ENCODE results near the gene ABCA4.

ABCA4 gene

DNA sequence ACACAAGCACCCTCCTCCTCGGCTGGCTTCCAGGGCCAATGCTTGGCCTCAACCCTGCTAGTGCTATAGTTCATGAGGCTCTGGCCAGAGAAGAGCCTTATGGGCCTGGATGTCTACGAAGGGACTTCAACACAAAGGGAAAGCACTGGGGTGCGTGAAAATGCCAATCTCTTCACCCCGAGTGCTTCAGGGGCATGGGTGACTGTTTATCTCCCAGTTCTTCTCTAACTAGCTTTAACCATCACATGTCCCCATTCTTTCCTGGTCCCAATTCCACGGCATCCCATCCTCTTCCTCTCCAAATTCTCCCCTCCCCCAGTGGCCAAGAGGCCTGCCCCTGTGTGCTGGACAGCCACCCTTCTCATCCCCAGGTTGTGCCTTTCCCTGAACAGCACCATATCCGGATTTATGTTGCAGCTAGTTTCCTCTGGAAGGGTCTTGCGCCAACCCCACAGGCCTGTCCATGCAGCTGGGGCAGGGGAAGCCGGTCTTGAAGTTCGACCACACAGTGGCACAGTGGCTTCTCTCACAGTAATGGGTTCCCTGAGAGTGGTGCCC lies 16.7 kb downstream of the ABCA4 start:
- DNase-seq: no peak

DNA sequence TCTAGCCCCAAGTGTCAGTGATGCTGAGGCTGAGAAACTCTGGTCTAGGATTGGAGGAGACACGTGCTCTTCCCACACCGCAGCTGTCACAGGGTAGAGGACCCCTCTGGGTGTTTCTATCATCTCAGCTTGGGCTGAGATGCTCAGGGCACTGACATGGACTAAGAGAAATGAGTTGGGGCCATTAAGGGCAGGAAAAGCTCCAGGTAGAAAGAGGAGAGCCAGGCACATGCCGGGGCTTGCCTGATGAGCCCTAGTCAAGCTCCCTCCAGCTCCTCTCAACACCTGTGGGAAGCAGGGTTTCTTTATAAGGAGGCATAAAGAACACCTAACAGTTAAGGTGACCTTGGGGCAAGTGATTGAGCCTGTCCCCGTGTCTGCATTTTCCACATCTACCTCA lies 17.3 kb downstream of the ABCA4 start:
- no peak for DNase-seq

DNA sequence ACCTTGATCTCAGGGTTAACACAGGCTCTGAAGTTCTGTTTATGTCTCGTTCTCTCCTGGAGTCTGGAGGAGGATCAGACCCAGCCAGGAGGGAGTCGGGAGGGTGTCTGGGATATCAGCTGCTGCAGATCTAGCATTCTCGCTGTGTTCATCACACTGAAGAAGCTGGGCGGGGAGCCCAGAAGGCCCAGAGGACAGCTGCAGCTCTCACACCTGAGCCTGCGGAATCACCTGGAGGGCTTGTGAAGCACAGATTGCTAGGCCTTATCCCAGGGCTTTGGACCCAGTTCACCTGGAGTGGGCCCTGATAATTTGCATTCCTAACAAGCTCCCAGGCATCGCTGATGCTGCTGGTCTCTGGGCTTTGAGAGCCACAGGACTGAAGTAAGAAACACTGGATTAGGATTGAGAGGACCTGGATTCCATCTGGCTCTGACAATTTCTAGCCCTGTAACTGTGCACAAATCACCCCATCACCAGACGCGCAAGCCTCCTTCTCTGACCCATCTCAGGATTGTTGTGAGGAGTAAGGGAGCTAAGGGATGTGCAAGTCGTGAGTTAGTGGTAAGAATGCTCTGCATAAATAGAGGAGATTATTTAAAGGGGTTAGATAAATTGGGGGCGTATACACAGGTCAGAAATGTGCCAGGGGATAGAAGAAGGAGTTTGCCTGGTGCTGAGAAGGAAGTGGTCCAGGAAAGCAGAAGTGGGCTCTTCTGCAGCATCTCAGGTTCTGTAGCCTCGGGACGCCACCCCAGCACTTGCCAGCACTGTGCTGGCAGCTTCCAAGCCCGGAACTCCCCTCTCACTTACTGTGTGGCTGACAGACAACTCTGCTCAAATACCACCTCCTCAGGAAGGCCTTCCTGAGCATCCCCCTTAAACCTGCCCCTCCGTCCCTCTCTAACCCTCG lies 19.1 kb downstream of the ABCA4 start:
- DNase-seq: no peak

DNA sequence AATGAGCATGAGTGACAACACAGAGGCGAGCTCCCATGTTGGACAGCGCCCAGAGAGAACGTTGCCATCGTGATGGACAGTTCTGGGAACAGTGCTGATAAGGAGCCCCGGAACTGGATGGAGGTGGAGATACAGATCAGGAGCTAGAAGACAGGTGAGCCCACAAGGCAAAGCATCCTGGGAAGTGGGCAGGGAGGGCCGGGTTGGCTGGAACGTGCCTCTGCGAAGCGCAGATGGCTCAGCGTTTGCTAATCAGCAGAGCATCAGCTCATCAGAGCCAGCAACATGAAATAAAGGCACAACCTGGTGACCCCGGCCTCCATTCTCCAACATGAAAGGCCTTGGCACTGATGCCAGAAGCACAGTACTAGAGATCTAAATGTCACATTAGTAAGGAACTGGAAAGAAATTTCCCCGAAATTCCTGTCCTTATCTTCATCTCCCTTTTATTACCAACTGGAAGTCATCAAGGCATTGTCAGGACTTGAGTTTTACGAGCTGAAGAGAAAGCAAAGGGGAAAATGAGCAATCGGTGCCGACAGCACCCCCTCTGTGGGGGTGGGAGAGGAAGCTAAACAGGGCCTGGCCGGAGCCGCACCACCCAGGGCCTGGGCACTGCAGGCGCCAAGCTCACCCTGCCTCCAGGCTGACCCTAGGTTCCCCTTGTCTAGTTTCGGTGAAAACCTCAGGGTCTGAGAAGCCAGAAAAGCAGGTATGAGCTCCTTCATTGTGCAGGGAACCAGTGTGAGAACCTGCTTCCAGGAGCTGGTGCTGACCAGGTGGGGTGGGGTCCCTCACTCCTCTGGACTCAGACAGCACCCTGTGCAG lies 19.9 kb downstream of the ABCA4 start:
- DNase-seq: no peak

DNA sequence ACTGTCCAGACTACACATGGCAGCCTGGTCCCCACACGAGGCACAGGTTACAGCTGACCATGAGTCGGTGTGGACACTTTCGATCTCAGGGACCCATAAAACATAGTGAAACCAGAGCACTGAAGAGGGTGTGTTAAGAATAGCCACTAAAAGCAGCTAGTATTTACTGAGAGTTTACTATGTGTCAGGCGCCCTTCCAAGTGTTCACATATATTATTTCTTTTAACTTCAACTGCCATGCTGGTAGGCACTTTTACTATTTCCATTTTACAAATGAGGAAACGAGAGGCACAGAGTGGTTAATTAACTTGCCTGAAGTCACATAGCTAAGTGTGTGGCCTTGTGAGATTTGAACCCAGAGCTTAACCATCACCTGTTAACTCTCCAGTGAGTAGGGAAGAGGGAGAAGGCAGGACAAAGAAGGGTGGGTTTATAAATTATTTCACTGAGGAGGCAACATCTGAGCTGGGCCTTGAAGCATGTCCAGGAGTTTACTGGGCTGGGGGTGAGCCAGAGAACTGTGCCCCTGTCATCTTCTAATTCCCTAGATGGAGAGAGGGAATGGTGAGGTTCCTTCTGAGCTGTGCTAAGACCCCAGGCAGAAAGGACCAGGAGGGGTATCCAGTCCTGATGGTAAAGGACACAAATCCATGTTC lies 20.7 kb downstream of the ABCA4 start:
- no peak for DNase-seq

DNA sequence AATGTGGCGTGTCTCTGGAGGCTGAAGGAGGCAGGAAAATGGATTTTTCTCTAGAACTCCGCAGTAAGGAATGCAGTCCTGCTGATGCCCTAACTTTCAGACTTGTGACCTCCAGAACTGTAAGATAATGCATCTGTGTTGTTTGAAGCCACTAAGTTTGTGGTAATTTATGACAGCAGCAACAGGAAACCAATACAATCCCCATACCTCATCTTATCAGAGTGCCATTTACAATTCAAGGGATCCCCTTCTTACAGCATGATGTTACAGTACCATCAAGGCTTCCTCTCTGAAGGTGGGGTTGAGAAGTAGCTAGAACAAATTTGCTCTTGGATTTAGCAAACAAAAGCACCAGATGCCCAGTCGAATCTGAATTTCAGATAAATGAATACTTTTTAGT lies 21.6 kb downstream of the ABCA4 start:
- no peak for DNase-seq

DNA sequence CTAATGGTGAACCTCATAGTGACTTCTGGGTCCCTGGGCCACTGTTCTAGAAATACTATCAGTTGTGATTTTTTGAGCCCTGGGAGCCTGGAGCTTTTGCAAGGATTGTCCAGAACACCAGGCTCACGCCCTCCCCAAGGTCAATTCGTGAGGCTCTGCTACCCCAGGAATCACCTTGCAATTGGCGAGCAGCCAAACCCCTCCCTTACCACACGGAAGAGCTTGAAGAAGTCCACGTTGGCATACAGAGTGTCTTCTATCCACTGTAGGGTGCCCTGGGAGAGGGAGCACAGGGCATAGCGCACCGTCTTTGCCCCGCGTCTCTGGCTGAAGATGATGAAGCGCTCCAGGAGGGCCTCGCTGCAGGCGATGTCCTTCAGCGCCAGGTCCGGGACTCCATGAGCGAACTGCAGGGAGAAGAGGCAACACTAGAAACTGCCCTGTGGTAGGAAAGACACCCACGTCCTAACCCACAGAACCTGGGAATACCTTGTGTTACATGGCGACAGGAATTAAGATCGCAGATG lies 22.3 kb downstream of the ABCA4 start:
- no peak for DNase-seq

DNA sequence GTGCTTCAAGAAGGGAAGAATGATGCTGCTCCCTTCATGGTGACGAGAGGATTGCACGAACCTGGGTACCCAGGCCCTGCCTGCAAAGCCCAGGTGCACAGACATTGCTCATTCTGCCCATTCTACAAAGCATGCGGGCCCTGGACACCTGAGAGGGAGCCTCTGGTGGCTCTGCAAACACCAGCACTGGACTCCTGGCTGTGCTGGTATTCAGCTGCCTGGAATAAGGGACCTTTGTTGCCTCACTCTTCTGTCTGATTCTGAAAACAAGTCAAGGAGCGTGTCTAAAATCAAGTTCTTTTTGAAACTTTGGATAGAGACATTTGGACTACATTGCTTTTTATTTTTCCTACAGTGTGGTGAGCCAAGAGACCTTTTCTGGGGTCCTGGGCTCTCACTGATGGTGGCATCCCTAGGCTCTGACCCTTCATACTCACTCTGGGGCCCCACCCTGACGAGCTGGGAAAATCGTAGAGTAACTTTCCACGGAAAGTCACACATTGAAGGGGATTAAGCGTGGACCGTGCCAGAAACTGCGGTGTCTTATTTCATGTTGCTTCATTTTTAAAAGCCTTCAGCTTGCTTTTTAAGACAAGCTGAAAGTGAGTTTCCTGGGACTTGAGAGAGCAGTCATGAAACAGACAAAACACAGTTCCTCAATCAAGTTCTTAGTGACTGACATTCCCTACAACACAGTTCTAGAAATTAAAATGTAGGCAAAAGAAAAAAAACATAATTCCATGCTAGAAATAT lies 24.0 kb downstream of the ABCA4 start:
- no peak for DNase-seq

DNA sequence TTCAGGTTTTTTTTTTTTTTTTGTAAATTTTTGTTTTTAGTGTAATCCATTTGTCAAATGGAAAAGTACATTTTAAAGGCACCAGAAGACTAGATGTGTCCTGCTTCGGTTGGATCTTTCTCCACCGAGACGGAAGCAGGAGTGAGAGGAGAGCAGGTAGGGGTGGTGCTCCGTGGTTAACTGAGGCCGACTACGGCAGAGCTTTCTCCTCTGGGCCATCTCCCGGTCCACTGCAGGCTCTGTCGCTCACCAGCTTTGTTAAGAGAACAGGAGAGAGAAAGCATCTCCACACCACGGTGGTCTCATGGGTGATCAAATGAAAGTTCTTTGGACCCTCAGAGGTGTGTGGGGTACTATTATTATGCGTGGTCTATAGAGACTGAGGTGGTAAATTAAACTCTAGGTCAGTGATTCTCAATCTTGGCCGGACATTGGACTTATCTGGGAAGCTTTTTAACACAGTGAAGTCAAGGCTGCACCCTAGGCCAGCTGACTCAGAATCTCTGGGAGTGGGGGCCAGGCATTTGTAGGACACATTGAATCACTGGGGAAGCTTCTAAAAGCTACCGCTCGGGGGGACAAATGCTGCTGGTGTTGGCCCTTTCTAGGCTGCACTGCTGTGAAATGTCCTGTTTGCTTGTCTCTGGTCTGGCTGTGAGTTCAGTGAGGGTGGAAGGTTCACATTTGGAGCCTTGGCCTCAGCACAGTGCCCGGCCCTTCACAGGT lies 25.0 kb downstream of the ABCA4 start:
- DNase-seq: no peak

DNA sequence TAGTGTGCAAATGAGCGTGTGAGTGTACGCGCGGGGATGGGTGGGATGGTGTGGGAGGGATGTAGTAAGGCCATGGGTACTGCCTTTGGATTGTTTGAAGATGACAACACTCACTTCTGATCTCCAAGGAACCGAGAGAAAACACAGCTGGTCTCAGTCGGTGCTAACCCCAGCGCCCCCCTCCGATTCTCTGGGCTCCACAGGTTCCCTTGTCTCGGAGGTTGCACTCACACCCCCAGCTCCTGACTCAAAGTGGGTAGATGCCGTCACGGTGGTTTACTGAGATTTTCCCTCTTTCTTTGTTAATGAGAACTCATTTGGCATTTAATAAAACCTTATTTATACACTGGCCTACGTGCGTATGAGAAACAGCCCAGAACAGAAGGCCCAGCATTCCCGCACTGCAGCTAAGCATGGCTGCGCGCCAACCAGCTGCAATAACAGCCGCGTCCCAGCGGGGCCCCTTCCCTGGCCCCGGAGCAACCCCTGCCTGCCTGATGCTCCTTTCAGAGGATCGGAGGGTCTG lies 25.8 kb downstream of the ABCA4 start:
- DNase-seq: no peak

DNA sequence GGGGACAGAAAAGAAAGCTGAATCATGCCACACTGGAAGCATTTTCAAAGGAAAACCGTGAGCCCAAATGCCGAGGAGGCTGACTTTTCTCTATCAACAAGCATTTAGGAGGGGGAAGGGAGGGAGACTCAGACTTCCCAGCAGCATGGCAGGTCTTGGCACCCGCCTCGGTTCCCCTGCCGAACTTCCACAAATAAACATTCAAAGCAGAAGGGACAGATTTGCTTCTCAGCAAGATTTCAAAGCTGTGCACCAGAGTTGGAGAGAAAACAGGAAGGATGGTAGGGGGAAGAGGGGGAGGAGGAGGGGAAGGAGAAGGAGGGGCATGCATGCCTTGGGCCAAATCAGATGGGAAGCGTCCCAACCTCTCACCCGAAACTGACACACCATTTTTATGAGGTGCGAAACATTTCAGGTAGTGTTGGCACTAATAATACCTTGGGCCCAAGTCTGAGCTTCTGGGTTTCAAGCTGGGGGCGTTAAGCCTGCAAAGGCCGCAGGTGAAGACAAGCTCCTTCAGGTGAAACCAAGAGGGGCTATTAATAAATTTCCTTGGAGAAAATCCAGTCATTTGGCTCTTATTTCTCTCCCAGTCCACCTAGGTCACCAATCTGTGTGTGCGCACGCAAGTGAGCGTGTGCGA lies 26.4 kb downstream of the ABCA4 start:
- DNase-seq: peak; percentile 69

DNA sequence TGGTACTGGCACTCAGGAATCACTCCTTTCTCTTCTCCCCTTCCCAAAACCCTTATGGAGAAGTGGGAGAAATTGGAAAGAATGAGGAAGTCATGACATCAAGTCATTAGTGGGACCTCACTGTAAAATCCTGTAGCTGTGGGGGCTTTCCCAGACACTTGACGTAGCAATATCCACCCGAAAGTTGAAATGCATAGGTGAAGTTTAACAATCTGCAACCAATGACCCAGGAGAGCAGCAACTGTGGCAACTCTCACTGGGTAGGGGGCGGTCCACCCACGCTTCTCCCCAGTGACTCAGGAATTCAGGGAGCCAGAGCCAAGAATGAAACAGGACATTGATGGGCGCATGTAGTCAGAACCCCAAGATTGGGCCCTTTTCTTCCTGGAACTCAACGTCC lies 27.0 kb downstream of the ABCA4 start:
- peak in 1 of 2 donors; percentile 14 for DNase-seq

DNA sequence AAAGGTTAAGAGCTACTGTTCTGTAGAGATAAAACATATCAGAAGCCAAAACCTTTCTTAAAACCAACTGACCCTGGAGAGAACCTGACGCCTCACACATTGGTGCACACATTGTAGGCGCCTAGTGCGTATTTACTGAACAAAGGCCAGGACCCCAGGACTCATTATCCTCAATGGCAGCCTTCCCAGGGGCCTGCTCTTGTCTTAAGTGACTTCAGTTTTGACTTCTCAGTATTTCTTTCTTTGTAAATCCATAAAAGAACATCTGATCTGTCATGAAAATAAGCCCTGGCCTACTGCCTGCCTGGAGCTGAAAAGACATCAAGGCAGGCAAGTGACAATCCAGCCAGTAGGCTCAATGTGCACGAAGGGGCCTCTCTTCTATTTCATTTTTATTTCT lies 27.6 kb downstream of the ABCA4 start:
- DNase-seq: no peak

DNA sequence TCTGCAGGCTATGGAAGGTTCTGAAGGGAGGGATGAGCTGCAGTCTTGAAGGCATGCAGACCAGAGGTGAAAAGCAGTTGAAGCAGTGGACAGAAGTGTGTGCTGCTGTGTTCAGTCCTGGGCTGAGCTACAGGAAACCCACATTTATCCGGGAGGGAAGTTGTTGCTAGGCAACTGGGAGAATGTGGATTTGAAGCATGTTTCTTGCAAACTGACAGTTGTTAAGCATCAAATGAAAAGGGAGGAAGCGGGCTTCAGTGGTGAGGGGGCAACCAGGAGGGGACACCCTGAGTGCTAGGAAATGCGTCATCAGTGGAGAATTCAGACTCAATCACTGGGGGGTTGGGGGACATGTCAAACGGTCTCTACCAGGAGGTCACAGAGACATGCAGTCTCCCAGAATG lies 28.7 kb downstream of the ABCA4 start:
- no peak for DNase-seq

DNA sequence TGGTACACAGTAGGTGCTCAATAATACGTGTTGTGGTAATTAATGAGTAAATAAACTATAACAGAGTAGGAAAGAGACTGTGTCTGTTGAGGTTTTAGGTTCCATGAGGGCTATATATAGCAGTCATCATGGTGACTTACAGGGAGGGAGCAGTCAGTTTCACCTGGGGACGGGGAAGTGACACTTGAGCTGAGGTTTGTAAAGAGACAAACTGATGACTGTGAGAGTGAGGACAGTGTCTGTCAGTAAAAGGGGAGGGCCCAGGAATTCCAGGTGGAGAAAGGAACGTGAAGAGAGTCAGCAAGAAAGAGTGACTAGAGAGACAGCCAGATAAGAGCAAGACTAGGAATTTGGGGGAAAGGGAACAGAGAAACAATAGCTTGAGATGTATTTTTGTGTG lies 30.2 kb downstream of the ABCA4 start:
- DNase-seq: no peak

DNA sequence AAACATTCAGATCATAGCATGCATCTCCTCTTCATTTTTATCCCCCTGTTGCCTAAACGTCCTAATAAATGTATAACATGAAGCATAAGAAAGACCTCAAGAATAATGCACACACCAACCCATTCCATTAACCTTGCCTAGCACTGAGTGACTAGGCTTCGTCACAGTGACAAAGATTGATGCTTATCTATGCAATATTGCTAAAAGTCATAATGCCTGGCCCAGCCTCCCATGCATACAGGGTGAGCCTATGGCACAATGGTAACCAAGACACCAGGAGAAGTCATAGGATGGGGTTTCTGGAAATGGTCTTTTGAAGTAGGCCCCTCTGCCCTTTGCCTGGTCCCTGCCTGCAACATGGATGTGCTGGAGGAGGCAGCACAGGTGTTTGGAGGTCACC lies 33.8 kb downstream of the ABCA4 start:
- no peak for DNase-seq

DNA sequence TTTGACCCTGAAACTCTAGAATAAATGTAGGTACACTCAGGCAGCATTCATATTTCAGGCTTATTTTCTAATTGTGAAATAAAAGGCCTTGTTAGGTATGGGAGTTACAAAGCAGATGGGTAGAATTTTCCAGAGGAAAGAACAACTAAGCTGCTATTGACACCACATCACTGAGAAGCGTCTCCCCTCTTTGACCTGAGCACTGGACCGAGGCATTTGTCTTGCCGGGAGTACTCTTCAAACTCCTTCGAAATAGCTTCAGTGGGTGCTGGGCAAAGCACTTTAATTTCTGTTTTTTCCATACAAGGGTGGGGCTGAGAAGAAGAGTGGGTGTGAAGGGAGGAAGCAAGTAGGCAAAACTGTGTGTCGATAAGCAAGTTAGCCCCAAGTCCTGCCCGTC lies 36.4 kb downstream of the ABCA4 start:
- no peak for DNase-seq

DNA sequence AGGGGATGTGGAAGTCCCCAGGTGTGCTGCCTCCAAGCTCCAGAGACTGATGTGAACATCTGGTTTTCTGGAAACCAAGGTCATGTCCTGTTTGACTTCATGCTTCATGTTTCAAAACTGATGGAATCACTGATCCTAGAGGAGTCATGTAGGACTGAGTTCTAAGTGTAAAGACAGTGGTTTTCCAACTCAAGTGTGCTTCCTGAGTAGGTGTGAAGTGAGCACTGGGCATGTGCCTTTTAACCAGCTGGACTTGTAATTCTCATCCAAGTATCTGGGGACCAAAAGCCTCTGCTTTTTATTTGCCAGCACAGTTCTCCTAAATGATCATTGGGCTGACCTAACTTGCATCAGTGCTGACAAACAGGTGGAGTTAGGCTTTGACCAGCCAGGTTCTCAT lies 36.9 kb downstream of the ABCA4 start:
- no peak for DNase-seq

DNA sequence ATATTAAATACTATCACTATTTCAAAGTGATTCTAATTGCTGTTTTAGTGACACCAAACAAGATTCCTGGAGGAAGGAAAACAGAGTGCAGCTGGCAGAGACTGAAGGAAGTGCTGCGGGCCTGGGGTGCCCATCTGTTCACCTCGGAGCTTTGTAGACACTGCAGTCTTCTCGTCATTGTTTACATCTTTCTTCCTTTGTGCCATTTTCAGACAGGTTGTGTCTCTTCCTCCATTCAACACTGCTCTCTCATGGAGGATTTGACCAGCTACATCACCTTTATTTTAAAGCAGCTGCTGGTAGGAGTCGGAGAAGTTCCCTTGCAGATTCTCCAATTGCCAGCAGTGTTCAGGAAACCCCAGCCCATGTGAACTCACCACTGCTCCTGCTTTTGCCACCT lies 37.3 kb downstream of the ABCA4 start:
- DNase-seq: no peak

DNA sequence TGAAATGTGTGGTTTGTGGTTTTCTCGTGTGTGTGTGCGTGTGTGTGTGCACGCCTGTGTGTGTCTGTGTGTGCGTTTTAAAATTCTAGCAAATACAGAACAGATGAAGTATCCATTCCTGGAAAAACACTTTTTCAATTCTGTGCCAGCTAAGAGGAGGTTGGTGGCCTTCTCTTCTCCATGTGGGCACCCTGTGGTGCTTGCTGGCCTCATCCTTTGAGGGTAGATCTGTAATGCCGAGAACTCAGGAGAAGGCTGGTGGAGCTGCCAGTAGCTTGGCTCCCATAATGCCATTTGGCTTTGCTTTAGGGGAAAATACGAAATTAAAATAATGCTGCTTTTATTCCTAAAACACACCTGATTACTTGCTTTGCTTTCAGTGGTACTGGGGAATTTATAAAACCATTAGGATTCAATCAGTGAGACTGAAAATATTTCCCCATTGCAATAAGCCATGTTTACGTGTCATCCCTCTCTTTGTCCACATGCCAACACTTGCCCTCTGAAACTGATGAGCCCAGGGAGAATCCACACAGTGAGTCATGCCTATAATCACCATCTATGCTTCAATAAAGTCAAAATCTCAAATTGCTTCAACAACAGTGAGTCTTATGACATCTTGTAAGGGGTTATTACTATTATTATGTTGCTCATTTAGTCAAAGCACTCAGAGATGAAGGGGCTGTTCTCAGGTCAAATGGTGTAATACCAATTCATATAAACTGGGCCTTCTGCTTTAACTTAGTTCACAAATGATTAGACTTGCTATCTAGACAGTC lies 39.2 kb downstream of the ABCA4 start:
- no peak for DNase-seq
